HCEC 1CT (cell line): ENCODE results near the gene PDE10A.
"Not testable (repeated sequence)": the region's sequence is repeated elsewhere in the genome, so short reads cannot be mapped to it uniquely, and the experiment has no call there.

ENCODE experiments used
- DNase-seq: peaks from one replicate; pipeline ENCODE4 v3.0.0-alpha.2; 2017

The PDE10A gene

DNA sequence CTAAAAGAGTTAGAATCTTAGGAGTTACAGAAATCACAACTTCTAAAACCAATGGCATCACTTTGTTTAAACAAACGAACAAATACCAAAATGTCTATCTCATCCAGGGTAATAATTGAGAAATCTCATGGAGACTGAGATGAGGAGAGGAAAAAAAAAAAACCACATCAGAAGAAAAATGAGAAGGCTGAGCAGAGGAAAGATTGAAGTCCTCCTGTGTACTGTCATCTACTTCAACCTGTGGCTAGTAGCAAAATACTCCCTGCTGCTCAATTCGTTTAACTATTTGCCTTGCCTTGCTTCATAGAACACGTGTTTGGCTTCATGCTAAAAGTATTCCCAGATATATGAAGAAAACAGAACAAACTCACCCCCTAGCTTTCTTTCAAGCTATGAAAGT is 143.7 kb downstream of the PDE10A start:
- no peak for DNase-seq

DNA sequence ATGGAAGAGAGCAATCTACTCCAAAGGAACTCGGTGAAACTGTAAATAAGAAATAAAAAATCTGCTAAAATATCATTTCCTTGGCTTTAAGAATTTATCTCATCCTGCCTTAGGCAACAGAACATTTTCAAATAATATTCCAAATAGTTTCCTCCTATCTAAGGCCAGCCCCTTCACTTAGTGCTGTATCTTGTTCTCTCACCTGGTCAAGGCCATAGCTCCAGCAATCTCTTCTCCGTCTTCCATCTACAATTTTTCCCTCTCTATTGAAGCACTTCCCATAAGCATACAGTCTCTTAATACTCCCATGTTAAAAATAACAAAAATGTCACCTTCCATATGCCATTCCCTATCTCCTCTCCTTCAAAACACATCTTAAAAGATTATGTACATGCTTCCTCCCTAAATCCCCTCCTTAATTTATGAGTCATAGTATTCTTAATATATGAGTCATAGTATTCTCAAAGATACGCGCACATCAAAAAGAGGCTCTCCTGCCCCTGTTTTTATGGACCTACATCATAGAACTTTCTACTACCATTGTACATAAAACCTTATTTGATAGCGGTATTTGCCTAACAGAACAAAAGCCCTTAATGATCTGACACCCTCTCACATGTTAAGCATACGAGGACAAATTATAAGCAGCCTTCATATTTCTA is 146.9 kb downstream of the PDE10A start:
- no peak for DNase-seq

DNA sequence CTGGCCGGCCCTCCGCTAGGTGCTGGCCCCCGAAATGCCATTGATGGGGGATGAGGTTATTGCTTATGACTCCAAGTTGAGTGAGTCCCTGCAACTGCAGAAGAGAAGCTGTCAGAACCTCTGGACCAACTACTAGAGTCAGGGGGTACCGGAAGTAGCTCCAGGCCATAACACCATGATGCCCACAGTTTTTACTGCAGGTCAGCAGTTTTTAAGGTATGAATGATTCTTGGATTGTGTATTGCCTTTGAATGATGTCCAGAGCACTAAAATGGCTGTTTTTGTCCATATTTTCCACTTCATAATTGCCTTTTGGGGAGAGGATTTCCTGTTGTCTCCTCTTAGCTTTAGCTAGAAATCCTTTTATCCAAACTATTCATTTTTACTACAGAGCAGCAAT is 148.4 kb downstream of the PDE10A start:
- no peak for DNase-seq

DNA sequence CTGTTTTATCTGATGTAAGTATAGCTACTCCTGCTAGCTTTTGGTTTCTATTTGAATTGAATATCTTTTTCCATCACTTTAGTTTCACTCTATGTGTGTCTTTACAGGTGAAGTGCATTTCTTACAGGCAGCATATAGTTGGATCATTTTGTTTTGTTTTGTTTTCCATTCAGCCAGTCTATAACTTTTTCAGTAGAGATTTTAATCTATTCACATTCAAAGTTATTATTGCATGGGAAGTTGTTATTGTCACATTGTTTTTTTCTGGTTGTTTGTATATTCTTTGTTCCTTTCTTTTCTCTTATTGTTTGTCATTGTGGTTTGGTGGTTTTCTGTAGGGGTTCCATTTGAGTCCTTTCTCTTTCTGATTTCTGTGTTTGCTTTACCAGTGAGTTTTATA is 151.2 kb downstream of the PDE10A start:
- DNase-seq: no peak

DNA sequence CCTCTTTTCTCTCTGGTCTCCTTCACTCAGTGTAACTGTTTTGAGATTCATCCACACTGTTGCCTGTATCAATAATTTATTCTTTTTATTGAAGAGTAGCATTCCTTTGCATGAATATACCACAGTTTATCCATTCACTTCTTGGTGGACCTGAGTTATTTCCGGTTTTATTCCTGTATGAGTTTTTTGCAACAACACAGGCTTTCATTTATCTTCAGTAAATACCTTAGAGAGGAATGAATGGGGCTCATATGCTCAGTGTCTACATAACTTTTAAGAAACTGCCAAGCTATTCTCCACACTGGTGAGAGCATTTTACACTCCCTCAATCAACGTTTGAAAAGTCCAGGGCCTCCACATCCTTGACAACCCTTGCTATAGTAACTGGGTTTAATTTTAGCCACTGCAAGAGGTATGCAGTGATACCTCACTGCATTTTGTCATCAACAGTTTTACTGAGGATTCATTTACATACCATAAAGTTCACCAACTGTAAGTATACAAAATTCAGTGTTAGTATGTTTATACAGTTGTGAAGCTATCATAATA is 154.6 kb downstream of the PDE10A start:
- no peak for DNase-seq

DNA sequence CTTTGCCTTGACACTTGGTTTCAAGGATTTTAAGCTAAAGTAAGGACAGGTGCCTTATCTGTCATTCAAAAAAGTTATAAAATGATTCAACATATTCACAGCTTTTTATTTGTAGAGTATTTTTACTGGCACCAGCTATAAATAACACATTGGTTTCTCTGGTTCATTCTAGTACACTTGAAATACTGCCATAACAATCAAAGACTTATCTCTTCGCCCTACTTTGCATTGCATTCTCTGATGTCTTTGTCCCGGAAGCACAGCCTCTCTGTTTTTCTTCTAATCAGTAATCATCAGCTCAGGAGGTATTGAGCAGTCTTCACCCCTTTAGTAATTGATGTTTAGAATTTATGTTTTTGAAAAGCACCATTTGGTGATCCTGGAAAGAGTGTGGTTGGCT is 156.4 kb downstream of the PDE10A start:
- no peak for DNase-seq

DNA sequence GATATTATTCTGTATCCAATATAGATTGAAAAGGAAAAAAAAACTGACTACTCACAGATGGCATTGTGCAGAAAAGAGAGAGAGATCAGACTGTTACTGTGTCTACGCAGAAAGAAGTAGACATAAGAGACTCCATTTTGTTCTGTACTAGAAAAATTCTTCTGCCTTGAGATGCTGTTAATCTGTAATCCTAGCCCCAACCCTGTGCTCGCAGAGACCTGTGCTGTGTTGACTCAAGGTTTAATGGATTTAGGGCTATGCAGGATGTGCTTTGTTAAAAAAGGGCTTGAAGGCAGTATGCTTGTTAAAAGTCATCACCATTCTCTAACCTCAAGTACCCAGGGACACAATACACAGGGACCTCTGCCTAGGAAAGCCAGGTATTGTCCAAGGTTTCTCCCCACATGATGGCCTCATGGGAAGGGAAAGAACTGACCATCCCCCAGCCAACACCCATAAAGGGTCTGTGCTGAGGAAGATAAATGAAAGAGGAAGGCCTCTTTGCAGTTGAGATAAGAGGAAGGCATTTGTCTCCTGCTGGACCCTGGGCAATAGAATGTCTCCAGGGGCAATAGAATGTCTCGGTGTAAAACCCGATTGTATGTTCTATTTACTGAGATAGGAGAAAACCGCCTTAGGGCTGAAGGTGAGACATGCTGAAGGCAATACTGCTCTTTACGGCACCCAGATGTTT is 162.7 kb downstream of the PDE10A start:
- DNase-seq: not testable (repeated sequence)

DNA sequence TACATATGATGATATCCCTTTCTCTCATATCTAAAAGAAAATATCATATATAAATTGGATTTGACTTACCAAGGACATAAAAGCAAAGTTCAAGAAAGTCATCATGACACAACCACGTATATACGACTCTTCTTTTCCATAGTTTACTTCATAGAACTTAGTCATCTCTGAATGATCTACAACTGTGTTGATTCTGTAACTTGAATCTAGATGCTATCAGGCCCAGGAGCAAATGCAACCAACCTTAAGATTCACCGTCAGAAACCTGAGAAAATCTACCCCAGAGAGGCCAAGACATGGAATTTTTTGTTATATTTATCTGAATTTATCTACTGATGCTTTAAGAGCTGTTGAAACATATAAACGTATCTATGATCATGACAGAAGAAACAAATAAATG is 165.6 kb downstream of the PDE10A start:
- no peak for DNase-seq

DNA sequence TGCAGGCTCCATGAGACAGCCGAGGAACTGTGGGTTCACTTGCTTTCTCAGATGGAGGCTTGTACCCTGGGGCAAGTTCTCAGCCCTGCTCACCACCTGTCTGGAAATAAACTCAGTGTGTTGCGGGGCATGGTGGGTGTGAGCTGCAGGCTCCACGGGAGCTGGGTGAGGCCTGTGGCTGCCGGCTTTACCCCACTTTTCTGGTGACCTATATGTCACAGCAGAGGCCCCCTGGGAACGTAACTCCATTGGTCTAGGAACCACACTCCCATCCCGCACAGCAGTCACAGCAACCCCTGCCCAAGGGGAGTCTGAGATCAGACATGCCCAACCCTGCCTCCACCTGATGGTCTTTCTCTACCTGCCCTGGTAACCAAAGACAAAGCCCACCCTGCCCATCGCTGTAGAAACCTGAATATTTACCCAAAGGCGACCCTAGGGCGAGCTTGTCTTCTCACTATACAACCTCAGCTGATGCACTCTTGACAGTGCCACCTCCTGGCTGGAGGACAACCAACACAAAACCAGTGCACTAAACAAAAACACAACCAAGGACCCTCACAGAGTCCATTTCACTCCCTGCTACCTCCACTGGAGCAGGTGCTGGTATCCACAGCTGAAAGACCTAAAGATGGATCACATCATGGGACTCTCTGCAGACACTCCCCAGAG is 174.3 kb downstream of the PDE10A start:
- DNase-seq: no peak

DNA sequence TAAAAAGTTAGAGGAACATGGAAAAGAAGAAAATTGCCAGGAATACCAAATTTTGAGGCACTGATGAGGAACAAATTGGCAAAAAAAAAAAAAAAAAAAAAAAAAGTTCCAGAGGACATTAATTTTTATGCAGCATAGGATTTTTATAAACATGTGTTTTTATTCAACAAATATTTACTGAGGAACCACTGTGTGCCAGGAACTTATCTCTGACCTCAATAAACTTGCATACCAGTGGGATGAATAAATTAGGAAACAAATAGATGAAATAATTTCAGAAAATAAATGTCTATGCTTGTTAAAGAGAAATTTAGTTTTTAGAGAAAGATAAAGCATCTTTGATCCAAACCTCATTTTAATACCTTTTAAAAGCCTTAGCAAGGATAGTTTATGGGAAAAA is 175.1 kb downstream of the PDE10A start:
- no peak for DNase-seq

DNA sequence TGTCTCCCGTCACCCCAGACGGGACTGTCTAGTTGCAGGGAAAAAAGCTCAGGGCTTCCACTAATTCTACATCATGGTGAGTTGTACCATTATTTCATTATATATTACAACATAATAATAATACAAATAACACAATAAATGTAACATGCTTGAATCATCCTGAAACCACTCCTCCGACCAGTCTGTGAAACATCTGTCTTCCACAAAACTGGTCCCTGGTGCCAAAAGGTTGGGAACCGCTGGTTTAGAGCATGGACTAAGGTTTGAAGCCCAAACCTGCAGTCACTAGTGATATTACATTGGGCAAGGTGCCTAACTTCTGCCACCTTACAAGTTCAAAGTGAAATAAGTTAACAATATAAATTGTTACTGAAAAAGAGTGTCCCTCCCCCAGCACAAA is 175.7 kb downstream of the PDE10A start:
- no peak for DNase-seq

DNA sequence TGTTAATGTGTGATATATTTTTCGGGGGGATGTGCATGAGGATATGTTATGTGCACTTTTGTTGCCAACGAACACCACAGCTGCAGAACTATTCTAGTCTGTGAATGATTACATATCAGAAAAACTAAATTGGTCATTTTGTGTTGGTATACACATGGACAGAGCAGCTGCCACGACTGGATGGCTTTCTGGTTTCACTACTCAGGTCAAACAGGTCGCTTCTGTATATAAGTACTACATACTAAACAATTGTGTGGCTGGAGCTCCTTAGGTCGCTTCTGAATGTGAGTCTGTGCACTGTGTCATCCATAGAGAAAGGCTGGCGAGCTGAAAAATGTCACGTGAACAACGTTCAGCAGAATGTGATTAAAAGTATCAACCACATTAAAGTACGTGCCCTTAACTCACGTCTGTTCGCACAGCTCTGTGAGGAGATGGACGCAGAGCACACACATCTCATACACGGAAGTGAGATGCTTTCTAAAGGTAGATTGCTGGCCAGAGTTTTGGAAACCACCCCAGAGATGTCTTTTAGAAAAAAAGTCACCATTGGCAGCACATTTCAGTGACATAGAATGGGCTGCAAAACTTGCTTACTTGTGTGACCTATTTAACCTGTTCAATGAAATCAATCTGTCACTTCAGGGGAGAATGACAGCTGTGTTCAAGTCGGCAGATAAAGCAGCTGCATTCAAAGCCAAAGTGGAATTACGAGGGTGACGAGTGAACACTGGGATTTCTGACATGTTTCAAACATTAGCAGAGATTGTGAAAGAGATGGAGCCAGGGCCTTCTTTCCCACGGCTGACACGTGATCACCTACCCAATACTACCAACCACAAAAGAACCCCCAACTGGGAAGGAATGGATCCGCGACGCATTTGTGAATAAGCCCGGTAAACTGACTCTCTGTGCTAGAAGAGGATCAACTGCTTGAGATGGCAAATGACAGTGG is 176.6 kb downstream of the PDE10A start:
- DNase-seq: no peak

DNA sequence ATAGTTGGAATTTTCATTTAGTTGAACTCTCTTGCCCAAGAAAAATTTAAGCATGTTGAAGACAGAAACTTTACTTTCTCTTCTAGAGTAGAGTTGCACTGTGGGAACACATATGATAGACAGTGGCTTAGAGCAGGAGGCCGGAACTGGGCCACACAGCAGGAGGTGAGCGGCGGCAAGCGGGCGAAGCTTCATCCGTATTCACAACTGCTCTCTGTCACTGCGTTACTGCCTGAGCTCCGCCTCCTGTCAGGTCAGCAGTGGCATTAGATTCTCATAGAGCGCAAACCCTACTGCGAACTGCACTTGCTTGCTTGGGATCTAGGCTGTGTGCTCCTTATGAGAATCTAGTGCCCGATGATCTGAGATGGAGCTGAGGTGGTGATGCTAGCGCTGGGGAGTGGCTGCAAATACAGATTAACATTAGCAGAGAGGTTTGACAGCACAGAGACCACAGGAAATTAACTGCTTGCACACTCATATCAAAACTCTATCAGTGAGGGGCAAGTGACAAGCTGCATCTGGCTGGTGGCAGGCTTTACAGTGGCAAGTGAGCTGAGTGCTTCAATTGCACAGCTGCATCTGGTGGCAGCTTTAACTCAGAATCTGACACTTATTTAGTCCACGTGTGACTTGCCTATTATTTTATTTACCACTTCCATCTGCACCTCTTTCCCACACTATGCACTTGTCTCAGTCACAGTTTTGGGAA is 178.7 kb downstream of the PDE10A start:
- no peak for DNase-seq

DNA sequence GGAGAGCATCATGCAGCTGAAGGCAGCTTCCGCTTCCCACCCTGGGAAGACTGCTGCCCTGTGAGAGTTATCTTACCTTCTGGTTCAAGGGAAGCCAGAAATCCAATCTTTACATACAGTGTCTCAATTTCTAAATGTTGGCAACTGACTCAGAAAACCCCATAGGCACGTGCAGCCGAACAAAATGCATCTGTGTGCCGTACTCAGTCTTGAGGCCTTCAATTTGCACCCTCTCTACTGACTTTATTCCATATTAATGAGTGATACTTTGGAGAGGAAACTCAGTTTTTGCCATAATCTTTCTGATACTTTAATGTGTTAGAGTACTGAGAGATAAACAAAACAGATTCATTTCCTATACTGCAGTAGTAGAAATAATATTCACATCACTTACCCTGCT is 181.1 kb downstream of the PDE10A start:
- no peak for DNase-seq

DNA sequence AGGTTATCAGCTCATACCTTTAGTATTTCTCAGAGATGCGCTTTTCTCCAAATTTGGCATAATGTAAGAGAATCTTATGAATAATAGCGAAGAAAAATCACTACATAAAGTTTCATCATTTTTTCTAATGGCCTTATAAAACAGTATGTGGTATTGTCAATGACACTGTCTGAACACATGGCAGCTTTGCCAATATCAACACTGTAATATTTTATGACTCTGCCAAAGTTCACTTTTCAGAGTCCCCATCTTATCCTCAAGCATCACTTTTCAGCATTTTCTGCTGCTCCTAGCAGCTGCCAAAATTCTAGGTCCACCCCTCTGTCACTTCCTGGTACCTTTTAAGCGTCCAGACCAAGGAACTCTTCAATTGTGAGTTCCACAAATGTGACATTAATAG is 182.1 kb downstream of the PDE10A start:
- no peak for DNase-seq

DNA sequence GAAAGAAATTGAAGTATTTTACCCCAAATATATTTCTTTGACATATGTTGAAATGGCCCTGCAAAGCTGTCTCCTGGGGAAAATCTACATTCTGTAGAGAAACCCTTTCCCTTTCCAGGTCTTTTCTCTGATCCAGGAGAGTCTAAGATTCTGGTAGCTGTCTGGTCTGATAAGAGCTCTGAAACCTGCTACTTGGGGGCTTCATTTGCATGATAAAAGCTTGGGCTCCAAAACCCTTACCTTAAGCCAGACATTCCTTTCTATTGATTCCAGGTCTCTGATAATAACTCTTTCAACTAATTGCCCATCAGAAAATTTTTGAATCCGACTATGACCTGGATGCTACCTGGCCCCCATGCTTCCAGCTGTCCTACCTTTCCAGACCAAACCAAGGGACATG is 184.5 kb downstream of the PDE10A start:
- DNase-seq: no peak

DNA sequence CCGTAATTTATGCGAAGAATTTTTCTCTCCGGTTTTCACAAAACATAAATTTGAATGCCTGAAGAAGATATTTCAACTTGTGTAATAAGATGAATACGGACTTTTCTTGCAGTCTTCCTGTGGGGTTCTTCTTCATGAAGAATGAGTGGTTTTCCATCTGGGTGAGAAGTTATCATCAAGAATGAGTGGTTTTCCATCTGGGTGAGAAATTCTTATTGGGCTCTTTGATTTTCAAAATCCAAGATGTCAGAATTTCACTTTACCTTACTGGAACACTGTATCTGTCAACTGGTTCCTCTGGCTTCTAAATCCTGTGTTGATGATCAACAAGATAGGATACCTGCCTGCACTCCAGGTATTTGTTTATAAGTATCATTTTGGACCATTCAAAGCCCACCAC is 193.6 kb downstream of the PDE10A start:
- DNase-seq: no peak

DNA sequence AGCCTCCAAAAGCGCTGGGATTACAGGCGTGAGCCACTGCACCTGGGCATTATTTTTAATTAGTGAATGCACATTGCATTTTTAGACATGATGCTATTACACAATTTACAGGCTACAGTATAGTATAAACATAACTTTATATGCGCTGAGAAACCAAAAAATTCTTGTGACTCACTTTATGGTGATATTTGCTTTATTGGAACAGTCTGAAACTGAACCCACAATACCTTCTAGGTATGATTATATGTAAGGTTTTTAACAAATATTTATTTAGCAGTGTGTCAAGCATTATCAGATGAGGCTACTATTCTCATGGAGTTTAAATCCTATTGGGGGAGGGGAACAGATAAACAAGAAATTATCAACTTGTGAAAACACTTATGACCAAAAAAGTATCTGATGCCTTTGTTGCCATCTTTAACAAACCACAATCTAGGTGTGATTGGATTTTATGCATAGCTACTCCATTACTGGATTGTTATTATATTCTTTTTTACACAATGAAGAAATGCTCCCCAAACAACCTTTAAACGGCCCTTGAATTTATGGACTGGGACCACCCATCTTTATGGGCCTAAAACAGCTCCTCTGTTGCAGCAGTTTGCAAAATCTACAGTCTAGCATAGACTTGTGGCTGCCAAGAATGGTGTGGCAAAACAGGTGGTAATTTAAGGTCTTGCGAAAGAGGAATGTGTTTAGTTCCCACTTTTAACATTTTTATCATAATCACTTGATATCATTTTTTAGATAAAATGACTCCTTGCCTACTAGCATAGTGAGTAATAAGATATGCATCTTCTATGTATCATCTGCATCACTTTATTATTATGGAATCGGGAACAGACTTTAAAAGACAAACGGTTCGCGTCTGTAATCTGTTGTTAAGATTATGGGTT is 194.5 kb downstream of the PDE10A start:
- no peak for DNase-seq

DNA sequence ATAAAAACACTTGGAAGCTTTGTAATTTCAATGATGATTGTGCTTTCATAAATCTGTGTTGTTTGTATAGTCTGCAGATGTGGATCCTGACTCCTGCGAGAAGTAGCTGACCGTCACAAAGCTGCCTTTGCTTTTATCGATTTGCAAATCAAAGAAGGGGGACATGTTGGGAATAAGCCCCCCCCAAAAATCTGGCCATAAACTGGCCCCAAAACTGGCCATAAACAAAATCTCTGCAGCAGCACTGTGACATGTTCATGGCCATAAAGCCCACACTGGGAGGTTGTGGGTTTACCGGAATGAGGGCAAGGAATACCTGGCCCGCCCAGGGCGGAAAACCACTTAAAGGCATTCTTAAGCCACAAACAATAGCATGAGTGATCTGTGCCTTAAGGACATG is 199.5 kb downstream of the PDE10A start:
- not testable (repeated sequence) for DNase-seq

DNA sequence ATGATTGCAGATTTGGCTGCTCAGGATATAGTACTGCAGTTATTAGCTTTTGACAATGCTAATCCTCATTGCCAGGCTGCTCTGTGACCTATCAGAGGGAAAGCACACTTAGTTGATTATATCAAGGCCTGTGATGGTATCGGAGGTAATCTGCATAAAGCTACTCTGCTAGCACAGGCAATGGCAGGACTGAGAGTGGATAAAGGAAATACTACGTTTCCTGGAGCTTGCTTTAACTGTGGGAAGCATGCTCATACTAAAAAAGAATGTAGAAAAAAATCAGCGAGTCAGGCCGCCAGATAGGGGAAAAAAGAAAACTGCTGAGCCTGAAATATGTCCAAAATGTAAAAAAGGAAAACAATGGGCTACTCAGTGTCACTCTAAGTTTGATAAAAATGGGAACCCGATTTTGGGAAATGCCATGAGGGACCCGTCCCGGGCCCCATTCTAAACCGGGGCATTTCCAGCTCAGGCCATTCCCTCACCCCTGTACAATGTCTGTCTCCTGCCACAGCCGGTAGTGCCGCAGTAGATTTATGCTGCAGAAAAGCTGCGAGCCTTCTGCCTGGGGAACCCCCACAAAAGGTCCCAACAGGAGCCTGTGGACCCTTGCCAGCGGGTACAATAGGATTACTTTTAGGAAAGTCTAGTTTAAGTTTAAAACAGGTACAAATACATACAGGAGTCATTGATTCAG is 203.3 kb downstream of the PDE10A start:
- DNase-seq: not testable (repeated sequence)
